CD14-positive monocyte (primary cell): ENCODE data around the gene IRS1. TPM values are rescaled to one million over a fixed set of nuclear protein-coding genes. Genes with fewer than 3 reads are reported as not detected.

ENCODE experiments used
- DNase-seq, 3 donors: peaks; one replicate each; pipeline ENCODE4 v3.0.0-alpha.2; 2011 to 2022
- H2AFZ ChIP-seq: 2 replicates; pipeline ENCODE4 v1.6.0; 2012; ENCODE audit warnings: mild to moderate bottlenecking, low read depth, low read length, inconsistent platforms; ENCODE audit not compliant: insufficient read depth, poor library complexity, severe bottlenecking
- H3K27ac ChIP-seq, 2 donors: 1 replicate in 1 of 2; 2 replicates in 1 of 2; pipeline ENCODE4 v1.5.1; 2012 to 2013; ENCODE audit warnings: low read length in 2 of 2, control low read depth in 1 of 2, inconsistent platforms in 1 of 2, low read depth in 1 of 2, mild to moderate bottlenecking in 1 of 2
- H3K27me3 ChIP-seq, 2 donors: one replicate each; pipeline versions ENCODE4 v1.6.0 to v1.6.1; 2011 to 2013; ENCODE audit warnings: low read length in 2 of 2; ENCODE audit not compliant: control insufficient read depth in 2 of 2, insufficient read depth in 2 of 2
- H3K36me3 ChIP-seq, 2 donors: replicated peaks in 1 of 2; 1 replicate in 1 of 2; 2 replicates in 1 of 2; pipeline versions ENCODE4 v1.5.1 to v1.6.1; 2012 to 2013; ENCODE audit warnings: low read length in 2 of 2, control low read depth in 1 of 2, inconsistent platforms in 1 of 2, mild to moderate bottlenecking in 1 of 2; ENCODE audit not compliant: insufficient read depth in 2 of 2, control insufficient read depth in 1 of 2
- H3K4me1 ChIP-seq, 2 donors: 1 replicate in 1 of 2; 2 replicates in 1 of 2; pipeline versions ENCODE4 v1.5.1 to v1.6.1; 2012 to 2013; ENCODE audit warnings: low read length in 2 of 2, control low read depth in 1 of 2, inconsistent platforms in 1 of 2, mild to moderate bottlenecking in 1 of 2, moderate library complexity in 1 of 2; ENCODE audit not compliant: insufficient read depth in 2 of 2, control insufficient read depth in 1 of 2
- H3K4me2 ChIP-seq: replicated peaks from 2 replicates; pipeline ENCODE3; 2012; ENCODE audit warnings: low read length, moderate library complexity, mild to moderate bottlenecking; ENCODE audit not compliant: poor library complexity, severe bottlenecking; ENCODE audit errors: extremely low read depth
- H3K4me3 ChIP-seq, 3 experiments: fragments of 200-600 bp in 1 of 3; sonication (generic) in 1 of 3; replicated peaks in 1 of 3; 1 replicate in 2 of 3; 2 replicates in 1 of 3; pipeline ENCODE4 v1.5.1; 2011 to 2013; ENCODE audit warnings: low read length in 3 of 3, mild to moderate bottlenecking in 3 of 3, control low read depth in 2 of 3, low read depth in 2 of 3, inconsistent platforms in 1 of 3, moderate library complexity in 1 of 3
- H3K79me2 ChIP-seq: 2 replicates; pipeline ENCODE4 v1.6.0; 2012; ENCODE audit warnings: mild to moderate bottlenecking, control low read depth, inconsistent platforms, low read length, moderate library complexity; ENCODE audit not compliant: insufficient read depth
- H3K9ac ChIP-seq: 2 replicates; pipeline ENCODE4 v1.6.0; 2017; ENCODE audit warnings: low read length, mild to moderate bottlenecking; ENCODE audit not compliant: insufficient read depth, poor library complexity, severe bottlenecking
- H3K9me3 ChIP-seq, 2 donors: replicated peaks in 1 of 2; 1 replicate in 1 of 2; 2 replicates in 1 of 2; pipeline versions ENCODE4 v1.5.1 to v1.6.1; 2012 to 2013; ENCODE audit warnings: low read length in 2 of 2, control low read depth in 1 of 2; ENCODE audit not compliant: control insufficient read depth in 1 of 2, insufficient read depth in 1 of 2
- H4K20me1 ChIP-seq: 2 replicates; pipeline ENCODE4 v1.6.0; 2012; ENCODE audit warnings: mild to moderate bottlenecking, low read length, control low read depth, moderate library complexity; ENCODE audit not compliant: insufficient read depth
- H3K27ac Mint-ChIP-seq, 7 donors: one replicate each; pipeline ENCODE4 v1.8.0; 2020; ENCODE audit warnings: mild to moderate bottlenecking in 7 of 7, mixed read lengths in 7 of 7, moderate library complexity in 6 of 7, inconsistent platforms in 2 of 7
- H3K27me3 Mint-ChIP-seq, 3 donors: one replicate each; pipeline ENCODE4 v1.8.0; 2021 to 2022; ENCODE audit warnings: low read depth in 3 of 3, mild to moderate bottlenecking in 3 of 3, mixed read lengths in 3 of 3, moderate library complexity in 3 of 3, inconsistent platforms in 1 of 3
- H3K36me3 Mint-ChIP-seq, 2 donors: one replicate each; pipeline ENCODE4 v1.8.0; 2020; ENCODE audit warnings: mixed read lengths in 2 of 2, inconsistent platforms in 1 of 2, mild to moderate bottlenecking in 1 of 2
- H3K4me1 Mint-ChIP-seq: one replicate; pipeline ENCODE4 v1.8.0; 2020; ENCODE audit warnings: mild to moderate bottlenecking, mixed read lengths
- H3K4me3 Mint-ChIP-seq, 2 donors: one replicate each; pipeline ENCODE4 v1.8.0; 2020; ENCODE audit warnings: mild to moderate bottlenecking in 2 of 2, mixed read lengths in 2 of 2, moderate library complexity in 1 of 2
- H3K9me3 Mint-ChIP-seq, 7 donors: one replicate each; pipeline ENCODE4 v1.8.0; 2020 to 2022; ENCODE audit warnings: mixed read lengths in 7 of 7, mild to moderate bottlenecking in 6 of 7, moderate library complexity in 6 of 7, inconsistent platforms in 2 of 7
- CTCF ChIP-seq: fragments of 200-600 bp; IDR thresholded peaks from one replicate; pipeline ENCODE4 v1.8.0; 2022; ENCODE audit warnings: antibody characterized with exemption, mild to moderate bottlenecking
- WGBS: methylation state at CpG from one replicate; pipeline ENCODE4 v1.1.5; 2013; ENCODE audit warnings: missing lambda C conversion rate; ENCODE audit not compliant: insufficient coverage; 5-methylcytosine and 5-hydroxymethylcytosine counted together
- intact Hi-C, 2 donors: fragments of 100-400 bp; cut with micrococcal nuclease; formaldehyde crosslinking; loops; one replicate each; pipeline versions ENCODE4 v1.15.0 to v1.15.1; 2023
- polyA plus RNA-seq, 3 donors: library from polyadenylated mRNA; depleted of rRNA in 1 of 3; unstranded in 2 of 3; stranded (reverse) in 1 of 3; fragments of 300-500 nt in 2 of 3; fragments of >200 nt in 1 of 3; fragmentation: Illumina TruSeq in 2 of 3; gene quantifications; 1 replicate in 2 of 3; 2 replicates in 1 of 3; pipeline ENCODE4 v1.2.3, GENCODE V29; 2012 to 2021

IRS1 gene
- polyA plus RNA-seq, 3 donors = 0.10 to 0.19 TPM; not detected in 1

GRCh38 chr2:226738821-226739544 is 60.6 kb downstream of the IRS1 start:
- Histone ChIP-seq H4K20me1 (no peaks in the 10 kb centered on the region), H3K4me3 (no peak overlapping the region), H3K4me1 (no peaks in the 10 kb centered on the region), H3K79me2 (no peaks in the 10 kb centered on the region), H3K36me3 (no peaks in the 10 kb centered on the region), H2AFZ (no peak overlapping the region), H3K9ac (no peak overlapping the region), H3K27ac (no peak overlapping the region), H3K4me2 (no peak overlapping the region), H3K9me3 (no peaks in the 10 kb centered on the region), H3K27me3 (no peaks in the 10 kb centered on the region)
- peaks cover 0 to 4% (median 0%) of the 10 kb centered on the region in 7 donors for H3K9me3 Mint-ChIP-seq
- H3K36me3 Mint-ChIP-seq = no peaks in the 10 kb centered on the region
- WGBS = 57% methylated on average over 1 of the region's 6 CpGs
- peaks cover 2 to 12% (median 10%) of the 10 kb centered on the region in 3 donors for H3K27me3 Mint-ChIP-seq
- no peaks in the 10 kb centered on the region for H3K4me1 Mint-ChIP-seq
- no peak overlapping the region for H3K4me3 Mint-ChIP-seq
- TF ChIP-seq CTCF = no peak
- intact Hi-C loops = no loop called here
- no peak for DNase-seq
- H3K27ac Mint-ChIP-seq = no peak overlapping the region

- H2AFZ ChIP-seq = no peak overlapping the region
- no peak for DNase-seq
- H3K9ac ChIP-seq = no peak overlapping the region
- peaks cover 2 to 12% (median 9%) of the 10 kb centered on the region in 3 donors for H3K27me3 Mint-ChIP-seq
- peaks cover 0 to 4% (median 0%) of the 10 kb centered on the region in 7 donors for H3K9me3 Mint-ChIP-seq
- H3K27ac Mint-ChIP-seq = no peak overlapping the region
- H4K20me1 ChIP-seq = no peaks in the 10 kb centered on the region
- H3K4me2 ChIP-seq = no peak overlapping the region
- no peaks in the 10 kb centered on the region for H3K9me3 ChIP-seq
- intact Hi-C loops = no loop called here
- H3K27me3 ChIP-seq = no peaks in the 10 kb centered on the region
- no peak for TF ChIP-seq CTCF
- H3K4me3 Mint-ChIP-seq = no peak overlapping the region
- no peaks in the 10 kb centered on the region for H3K36me3 Mint-ChIP-seq
- H3K36me3 ChIP-seq = no peaks in the 10 kb centered on the region
- no peak overlapping the region for H3K4me3 ChIP-seq
- no peaks in the 10 kb centered on the region for H3K4me1 Mint-ChIP-seq
- 100% methylated on average over 1 of the region's 8 CpGs for WGBS
- H3K4me1 ChIP-seq = no peaks in the 10 kb centered on the region
- H3K27ac ChIP-seq = no peak overlapping the region
- no peaks in the 10 kb centered on the region for H3K79me2 ChIP-seq
These were observed 61.3 kb downstream of the IRS1 start for GRCh38 chr2:226738191-226738820.
